GM12891 (cell line): ENCODE measurements around the gene NT5C.

Source experiments
- DNase-seq: peaks from one replicate; pipeline ENCODE4 v3.0.0; 2011; ENCODE audit warnings: low spot score; ENCODE audit not compliant: insufficient read length
- FAIRE-seq: peaks from 2 replicates; lab custom pipeline; 2011; peaks lifted over from hg19 to GRCh38; lab: Jason Lieb, UNC
- PAX5 ChIP-seq: IDR thresholded peaks from 2 replicates; pipeline ENCODE4 v1.6.1; 2011; ENCODE audit warnings: low read length, moderate library complexity, mild to moderate bottlenecking; ENCODE audit not compliant: insufficient read depth, severe bottlenecking
- POLR2A ChIP-seq: IDR thresholded peaks from 2 replicates; pipeline ENCODE4 v1.6.1; 2011; ENCODE audit warnings: low read depth, low read length, control low read depth
- POLR2AphosphoS5 ChIP-seq: IDR thresholded peaks from 2 replicates; pipeline ENCODE4 v1.6.1; 2011; ENCODE audit warnings: low read depth, low read length, control low read depth
- POU2F2 ChIP-seq: IDR thresholded peaks from 2 replicates; pipeline ENCODE4 v1.6.1; 2011; ENCODE audit warnings: low read depth, mild to moderate bottlenecking, control low read depth, low read length, moderate library complexity
- SPI1 ChIP-seq: IDR thresholded peaks from 2 replicates; pipeline ENCODE4 v1.6.1; 2011; ENCODE audit warnings: low read depth, low read length, control low read depth
- TAF1 ChIP-seq: IDR thresholded peaks from 2 replicates; pipeline ENCODE4 v1.6.1; 2011; ENCODE audit warnings: low read depth, low read length, control low read depth

NT5C gene

DNA sequence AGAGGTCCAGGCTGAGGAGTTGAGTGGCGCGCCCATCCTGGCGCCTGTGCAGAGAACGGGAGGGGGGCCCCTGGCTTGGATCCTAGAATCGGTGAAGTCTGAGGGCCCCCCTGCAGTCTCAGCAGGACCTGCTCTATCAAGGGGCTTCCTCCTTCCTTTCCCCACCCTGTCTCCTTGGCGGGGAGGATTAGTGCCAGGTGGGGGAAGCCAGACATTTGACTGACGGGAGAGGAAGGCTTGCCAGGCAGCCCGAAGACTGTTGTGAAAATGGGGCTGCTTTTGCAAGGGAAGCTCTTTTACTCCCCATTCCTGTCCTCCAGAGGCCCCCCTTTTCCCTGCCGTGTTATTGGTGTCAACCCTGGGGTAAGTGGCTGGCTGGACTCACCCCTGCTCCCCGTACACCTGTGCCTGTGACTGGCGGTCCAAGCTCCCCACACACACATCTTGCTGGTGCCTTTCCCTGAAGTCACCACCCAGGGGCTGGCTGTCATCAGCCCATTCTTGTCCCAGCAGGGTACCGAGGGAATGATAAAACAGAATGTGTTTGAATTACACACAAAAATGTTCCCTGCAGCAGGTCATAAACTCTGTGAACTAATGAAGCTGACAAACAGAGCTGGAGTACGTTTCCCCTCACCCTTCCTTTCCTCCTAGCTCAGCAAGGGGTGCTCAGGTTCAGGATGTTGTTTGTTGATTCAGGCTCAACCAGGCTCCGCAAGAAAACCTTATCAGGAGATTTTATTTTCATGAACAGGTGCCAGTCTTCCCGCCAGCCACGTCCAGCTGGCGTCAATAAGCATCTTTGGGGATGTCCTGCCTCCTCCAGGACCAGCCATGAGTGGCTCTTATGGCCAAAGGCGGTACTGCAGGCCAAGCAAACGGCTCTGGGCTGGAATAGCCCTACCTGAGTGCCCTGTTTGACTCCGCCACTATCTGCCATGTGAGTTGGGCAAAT lies 26.1 kb downstream of the NT5C start:
- peak; percentile 87 for FAIRE-seq
- DNase-seq = peak; percentile 56
- TF ChIP-seq POLR2AphosphoS5 (no peak), SPI1 (no peak), POLR2A (no peak), TAF1 (no peak), PAX5 (no peak), POU2F2 (no peak)

DNA sequence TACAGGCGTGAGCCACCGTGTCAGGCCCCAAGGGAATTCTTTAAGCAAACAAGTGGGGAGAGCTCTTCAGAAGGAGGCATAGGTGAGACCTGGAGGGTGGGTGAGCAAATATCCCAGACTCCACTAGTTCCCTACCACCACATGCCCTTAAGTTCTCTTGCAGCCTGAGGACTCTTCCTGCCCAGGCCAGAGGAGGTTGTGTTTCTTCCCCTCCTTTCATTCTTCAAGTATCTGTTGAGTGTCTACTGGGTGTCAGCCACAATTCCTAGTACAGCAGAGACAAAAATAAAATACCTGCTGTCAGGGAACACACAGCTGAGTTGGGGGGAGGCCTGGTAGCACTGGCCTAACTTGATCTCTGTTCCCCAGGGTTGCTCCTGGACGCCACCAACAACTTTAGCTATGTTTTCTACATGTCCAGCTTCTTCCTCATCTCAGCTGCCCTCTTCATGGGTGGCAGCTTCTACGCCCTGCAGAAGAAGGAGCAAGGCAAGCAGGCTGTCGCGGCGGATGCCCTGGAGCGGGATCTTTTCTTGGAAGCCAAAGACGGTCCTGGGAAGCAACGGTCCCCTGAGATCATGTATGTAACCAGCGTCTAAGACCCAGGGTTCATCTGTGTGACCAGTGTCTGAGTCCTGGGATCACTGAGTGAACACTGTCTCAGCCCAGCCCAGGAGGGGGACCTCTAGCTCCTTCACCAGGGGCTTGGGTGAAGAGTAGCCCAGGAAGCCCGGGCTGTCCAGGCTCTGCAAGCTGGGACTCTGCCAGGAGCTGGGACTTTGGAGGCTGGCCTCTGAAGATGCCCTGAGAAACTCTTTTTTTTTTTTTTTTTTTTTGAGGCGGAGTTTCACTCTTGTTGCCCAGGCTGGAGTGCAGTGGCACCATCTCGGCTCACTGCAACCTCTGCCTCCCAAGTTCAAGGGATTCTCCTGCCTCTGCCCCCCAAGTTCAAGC lies 27.7 kb downstream of the NT5C start:
- DNase-seq = no peak
- no peak for FAIRE-seq

DNA sequence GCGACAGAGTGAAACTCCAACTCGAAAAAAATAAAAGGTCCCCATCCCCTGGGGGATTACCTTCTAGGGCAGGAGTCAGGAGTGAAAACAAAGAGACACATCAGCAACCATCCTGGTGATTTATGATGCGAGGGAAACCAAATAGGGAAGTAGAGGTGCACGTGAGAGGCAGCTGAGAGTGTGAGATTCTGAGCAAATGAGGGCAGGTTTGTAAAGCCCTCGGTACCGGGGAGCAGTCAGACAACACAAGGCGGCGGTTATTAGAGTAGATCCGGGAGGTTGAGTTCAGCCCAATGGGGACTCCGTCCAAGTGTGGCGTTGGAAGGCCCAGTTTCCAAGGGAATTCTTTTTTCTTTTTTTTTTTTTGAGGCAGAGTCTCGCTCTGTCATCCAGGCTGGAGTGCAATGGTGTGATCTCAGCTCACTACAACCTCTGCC lies 29.1 kb downstream of the NT5C start:
- DNase-seq (no peak), FAIRE-seq (peak; percentile 66)
- TF ChIP-seq SPI1 (peak; percentile 42; the same call in 1 of the 2 replicates), POLR2A (no peak)

More for the DNA sequence above, 27.7 kb downstream of the NT5C start:
- TF ChIP-seq PAX5 = no peak
- no peak for TF ChIP-seq SPI1
- no peak for TF ChIP-seq POLR2A
- no peak for TF ChIP-seq POU2F2
- TF ChIP-seq POLR2AphosphoS5 = no peak
- no peak for TF ChIP-seq TAF1

DNA sequence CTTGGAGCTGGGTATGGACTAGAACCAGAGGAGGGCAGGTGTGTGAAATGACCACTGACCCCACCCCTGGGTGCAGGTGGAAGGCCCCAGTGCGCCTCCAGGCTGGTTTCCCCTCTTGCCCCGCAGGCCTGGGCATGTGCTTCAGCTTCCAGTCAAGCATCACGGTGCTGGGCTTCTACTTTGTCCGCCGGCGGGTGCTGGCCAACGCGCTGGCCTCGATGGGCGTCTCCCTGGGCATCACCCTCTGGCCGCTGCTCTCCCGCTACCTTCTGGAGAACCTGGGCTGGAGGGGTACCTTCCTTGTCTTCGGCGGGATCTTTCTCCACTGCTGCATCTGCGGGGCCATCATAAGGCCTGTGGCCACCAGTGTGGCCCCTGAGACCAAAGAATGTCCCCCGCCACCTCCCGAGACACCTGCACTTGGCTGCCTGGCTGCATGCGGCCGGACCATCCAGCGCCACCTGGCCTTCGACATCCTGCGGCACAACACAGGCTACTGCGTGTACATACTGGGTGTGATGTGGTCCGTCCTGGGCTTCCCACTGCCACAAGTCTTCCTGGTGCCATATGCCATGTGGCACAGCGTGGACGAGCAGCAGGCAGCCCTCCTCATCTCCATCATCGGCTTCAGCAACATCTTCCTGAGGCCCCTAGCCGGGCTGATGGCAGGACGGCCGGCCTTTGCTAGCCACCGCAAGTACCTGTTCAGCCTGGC lies 31.5 kb downstream of the NT5C start:
- no peak for TF ChIP-seq POU2F2
- TF ChIP-seq SPI1 = no peak
- no peak for TF ChIP-seq POLR2AphosphoS5
- no peak for TF ChIP-seq POLR2A
- TF ChIP-seq TAF1 = no peak
- DNase-seq (no peak), FAIRE-seq (no peak)

DNA sequence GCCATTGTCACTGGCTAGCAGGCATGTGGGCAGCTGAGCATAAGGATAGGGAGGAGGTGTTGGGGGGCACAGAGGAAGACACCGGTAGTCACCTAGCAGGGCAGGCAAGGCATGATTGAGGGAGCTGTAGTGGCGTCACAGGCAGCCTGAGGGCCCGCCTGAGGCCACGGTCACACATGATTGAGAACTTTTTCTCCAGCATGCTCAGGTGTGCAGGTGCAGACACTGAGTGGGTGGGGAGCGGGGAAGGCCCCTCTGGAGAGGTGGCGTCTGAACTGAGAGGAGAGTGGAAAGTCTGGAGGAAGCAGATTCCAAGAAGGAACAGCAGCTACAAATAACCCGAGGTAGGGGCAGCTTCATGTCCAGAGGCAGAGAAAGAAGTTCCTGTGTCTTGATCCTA lies 32.7 kb downstream of the NT5C start:
- no peak for FAIRE-seq
- no peak for TF ChIP-seq POU2F2
- TF ChIP-seq SPI1 = no peak
- TF ChIP-seq TAF1 = no peak
- no peak for TF ChIP-seq PAX5

DNA sequence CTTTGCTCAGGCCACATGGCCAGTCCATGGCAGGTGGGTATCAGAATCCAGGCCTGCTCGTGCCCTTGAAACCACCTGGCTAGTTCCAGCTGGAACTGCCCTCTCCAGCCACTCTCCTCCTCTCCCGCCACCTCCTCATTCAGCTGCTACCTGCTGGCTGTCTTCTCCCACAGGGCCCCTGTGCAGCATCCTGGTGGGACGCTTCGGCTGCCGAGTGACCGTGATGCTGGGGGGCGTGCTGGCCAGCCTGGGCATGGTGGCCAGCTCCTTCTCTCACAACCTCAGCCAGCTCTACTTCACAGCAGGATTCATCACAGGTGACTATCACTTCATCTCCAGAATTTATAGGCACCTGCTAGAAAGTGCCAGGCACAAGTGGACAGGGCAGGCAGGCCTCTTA lies 33.7 kb downstream of the NT5C start:
- TF ChIP-seq PAX5 (no peak), POLR2AphosphoS5 (no peak), POLR2A (no peak), POU2F2 (no peak), TAF1 (no peak), SPI1 (no peak)
- FAIRE-seq (no peak), DNase-seq (no peak)

More for the DNA sequence above, 32.7 kb downstream of the NT5C start:
- no peak for DNase-seq

DNA sequence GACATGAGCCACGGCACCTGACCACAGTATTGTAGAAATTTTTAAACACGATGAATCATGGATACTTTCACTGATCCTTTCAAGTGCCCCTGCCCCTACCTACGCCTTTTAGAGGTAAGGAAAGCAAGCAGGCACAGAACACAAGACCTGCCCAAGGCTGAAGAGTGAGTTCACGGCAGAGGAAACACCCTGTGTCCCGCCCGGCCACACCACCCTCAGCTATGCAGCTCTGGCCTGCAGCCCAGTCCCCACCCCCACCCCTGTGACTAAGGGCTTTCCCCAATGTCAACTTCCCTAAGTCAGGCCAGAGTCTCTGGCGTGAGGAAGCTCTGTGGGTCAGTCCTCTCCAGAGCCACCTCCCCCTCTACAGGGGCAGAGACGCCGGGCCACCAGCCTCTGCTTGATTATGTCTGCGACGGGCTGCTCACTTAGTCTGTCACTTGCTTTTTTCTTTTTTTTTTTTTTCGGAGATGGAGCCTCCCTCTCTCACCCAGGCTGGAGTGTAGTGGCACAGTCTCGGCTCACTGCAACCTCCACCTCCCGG lies 35.4 kb downstream of the NT5C start:
- FAIRE-seq (peak; percentile 31), DNase-seq (no peak)
- TF ChIP-seq TAF1 (no peak), POLR2A (no peak), POLR2AphosphoS5 (no peak), POU2F2 (no peak), SPI1 (no peak), PAX5 (no peak)

DNA sequence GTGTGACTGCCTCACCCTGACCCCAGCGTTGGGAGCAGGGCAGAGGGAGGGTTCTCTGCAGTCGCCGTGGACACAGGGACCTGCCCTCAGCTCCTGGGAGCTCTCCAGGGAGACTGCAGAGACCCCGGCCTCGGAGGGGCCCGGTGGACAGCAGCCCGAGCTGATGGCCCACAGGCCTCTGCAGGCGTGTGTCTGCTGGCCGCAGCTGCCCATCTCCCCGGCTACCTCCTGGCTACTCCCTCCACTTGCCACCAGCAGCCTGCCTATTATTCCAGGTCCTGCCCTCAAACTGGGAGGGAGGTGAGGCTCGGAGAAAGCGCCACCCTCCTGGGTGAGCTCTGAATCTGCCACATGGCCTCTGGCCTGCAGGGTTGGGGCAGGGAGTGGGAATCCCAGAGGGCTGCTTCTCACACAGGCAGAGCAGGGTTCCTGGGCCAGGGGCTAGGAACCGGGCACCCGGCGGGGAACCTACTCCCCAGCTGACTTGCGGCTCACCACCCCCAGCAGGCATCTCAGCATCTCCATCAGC lies 36.6 kb downstream of the NT5C start:
- DNase-seq (no peak), FAIRE-seq (no peak)
- no peak for TF ChIP-seq POLR2A
- no peak for TF ChIP-seq PAX5
- no peak for TF ChIP-seq POLR2AphosphoS5
- no peak for TF ChIP-seq SPI1
- no peak for TF ChIP-seq TAF1
- no peak for TF ChIP-seq POU2F2
